HCT116 (cell line): ENCODE results near the gene FOXK1.

ENCODE experiments used
- EGR1 ChIP-seq: IDR thresholded peaks from 2 replicates; pipeline ENCODE4 v1.6.1; 2012; ENCODE audit warnings: low read depth
- EZH2 ChIP-seq: fragments of 200-600 bp; sonication (generic); IDR thresholded peaks from 2 replicates; pipeline ENCODE4 v1.6.1; 2017; ENCODE audit warnings: antibody characterized with exemption, mixed run types
- EZH2phosphoT487 ChIP-seq: fragments of 200-600 bp; IDR thresholded peaks from 2 replicates; pipeline ENCODE4 v1.6.1; 2018; ENCODE audit warnings: antibody characterized with exemption, borderline replicate concordance
- POLR2A ChIP-seq: IDR thresholded peaks from 2 replicates; pipeline ENCODE4 v1.7.0; 2011; ENCODE audit warnings: borderline replicate concordance; ENCODE audit not compliant: insufficient read depth, insufficient read length; ENCODE audit errors: extremely low read depth
- POLR2AphosphoS5 ChIP-seq: IDR thresholded peaks from 2 replicates; pipeline ENCODE4 v1.6.1; 2011; ENCODE audit warnings: mild to moderate bottlenecking, low read depth, low read length, moderate library complexity
- RAD21 ChIP-seq: IDR thresholded peaks from 2 replicates; pipeline ENCODE4 v1.6.1; 2012; ENCODE audit warnings: low read depth, mild to moderate bottlenecking
- REST ChIP-seq: IDR thresholded peaks from 2 replicates; pipeline ENCODE4 v1.6.1; 2012; ENCODE audit warnings: low read depth
- SP1 ChIP-seq: IDR thresholded peaks from 2 replicates; pipeline ENCODE4 v1.6.1; 2012; ENCODE audit warnings: low read depth
- TF ChIP-seq, protein P1 (sequence below), 3 experiments: fragments of 200-600 bp in 1 of 3; sonication (generic) in 1 of 3; IDR thresholded peaks in 2 of 3; conservative IDR thresholded peaks in 1 of 3; 2 replicates each; pipeline ENCODE4 v1.5.1; 2012 to 2017; ENCODE audit warnings: low read depth in 2 of 3, low read length in 2 of 3, antibody characterized with exemption in 1 of 3, borderline replicate concordance in 1 of 3, control low read depth in 1 of 3, mild to moderate bottlenecking in 1 of 3, mixed read lengths in 1 of 3, mixed run types in 1 of 3, moderate library complexity in 1 of 3; ENCODE audit not compliant: insufficient read depth in 1 of 3

- TF ChIP-seq POLR2A, result no peak
- TF ChIP-seq, protein P1, sequence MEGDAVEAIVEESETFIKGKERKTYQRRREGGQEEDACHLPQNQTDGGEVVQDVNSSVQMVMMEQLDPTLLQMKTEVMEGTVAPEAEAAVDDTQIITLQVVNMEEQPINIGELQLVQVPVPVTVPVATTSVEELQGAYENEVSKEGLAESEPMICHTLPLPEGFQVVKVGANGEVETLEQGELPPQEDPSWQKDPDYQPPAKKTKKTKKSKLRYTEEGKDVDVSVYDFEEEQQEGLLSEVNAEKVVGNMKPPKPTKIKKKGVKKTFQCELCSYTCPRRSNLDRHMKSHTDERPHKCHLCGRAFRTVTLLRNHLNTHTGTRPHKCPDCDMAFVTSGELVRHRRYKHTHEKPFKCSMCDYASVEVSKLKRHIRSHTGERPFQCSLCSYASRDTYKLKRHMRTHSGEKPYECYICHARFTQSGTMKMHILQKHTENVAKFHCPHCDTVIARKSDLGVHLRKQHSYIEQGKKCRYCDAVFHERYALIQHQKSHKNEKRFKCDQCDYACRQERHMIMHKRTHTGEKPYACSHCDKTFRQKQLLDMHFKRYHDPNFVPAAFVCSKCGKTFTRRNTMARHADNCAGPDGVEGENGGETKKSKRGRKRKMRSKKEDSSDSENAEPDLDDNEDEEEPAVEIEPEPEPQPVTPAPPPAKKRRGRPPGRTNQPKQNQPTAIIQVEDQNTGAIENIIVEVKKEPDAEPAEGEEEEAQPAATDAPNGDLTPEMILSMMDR (IDR thresholded peaks at IDR 0.05 in 2 of 3, conservative IDR thresholded peaks at IDR 0.05 in 1 of 3; ENCODE audit: borderline replicate concordance in 1 of 3, insufficient read depth in 1 of 3, low read depth in 2 of 3, low read length in 2 of 3), result no peak
- TF ChIP-seq EZH2, result no peak
- no peak for TF ChIP-seq SP1
- TF ChIP-seq RAD21, result no peak
- TF ChIP-seq EGR1, result no peak
- no peak for TF ChIP-seq POLR2AphosphoS5
- TF ChIP-seq EZH2phosphoT487, result no peak
- TF ChIP-seq REST, result no peak
Observed at GRCh38 chr7:4759211-4759610, 77.1 kb downstream of the FOXK1 start.
